ENCODE data around the gene CLEC18C.
"Not testable (repeated sequence)": the region's sequence is repeated elsewhere in the genome, so short reads cannot be mapped to it uniquely, and the experiment has no call there.

Gene CLEC18C

GRCh38 chr16:70198230-70198629, 24.6 kb downstream of the CLEC18C start:
- not testable (repeated sequence) for H3K4me3 ChIP-seq (ENCODE audit: low read length); H3K27me3 ChIP-seq (ENCODE audit: control insufficient read depth, insufficient read depth, low read length); H3K4me2 ChIP-seq (ENCODE audit: low read length); H3K4me1 ChIP-seq (ENCODE audit: control insufficient read depth, insufficient read depth, low read length); H3K9me3 ChIP-seq (replicated peaks; ENCODE audit: low read length); H3K36me3 ChIP-seq (ENCODE audit: insufficient read depth, low read length); H3K9ac ChIP-seq (ENCODE audit: low read depth, low read length)

DNA sequence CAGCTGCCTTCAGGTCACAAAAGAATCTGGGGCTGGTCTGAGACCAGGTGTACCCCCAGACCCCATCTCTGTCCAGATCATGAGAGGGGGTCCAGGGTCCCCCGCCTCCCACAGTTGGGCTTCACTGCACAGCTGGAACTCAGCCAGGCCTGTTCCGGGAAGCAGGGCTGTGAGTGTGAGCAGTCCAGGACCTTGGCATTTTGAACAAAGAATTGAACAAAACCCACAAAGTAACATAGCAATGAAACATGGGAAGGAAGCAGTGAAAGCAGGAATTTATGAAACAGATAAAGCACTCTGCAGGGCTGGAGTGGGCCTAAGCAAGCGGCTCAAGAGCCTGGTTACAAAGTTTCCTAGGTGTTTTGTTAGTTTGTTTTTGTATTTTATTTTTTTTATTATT, 25.1 kb downstream of the CLEC18C start:
- not testable (repeated sequence) for H3K4me2 ChIP-seq (ENCODE audit: low read length); H3K4me3 ChIP-seq (ENCODE audit: low read length); H3K36me3 ChIP-seq (ENCODE audit: insufficient read depth, low read length); H3K27me3 ChIP-seq (ENCODE audit: control insufficient read depth, insufficient read depth, low read length); H3K9me3 ChIP-seq (replicated peaks; ENCODE audit: low read length); H3K4me1 ChIP-seq (ENCODE audit: control insufficient read depth, insufficient read depth, low read length); H3K9ac ChIP-seq (ENCODE audit: low read depth, low read length)

GRCh38 chr16:70199170-70199569, 25.6 kb downstream of the CLEC18C start:
- H3K27me3 ChIP-seq (ENCODE audit: control insufficient read depth, insufficient read depth, low read length): not testable (repeated sequence)

DNA sequence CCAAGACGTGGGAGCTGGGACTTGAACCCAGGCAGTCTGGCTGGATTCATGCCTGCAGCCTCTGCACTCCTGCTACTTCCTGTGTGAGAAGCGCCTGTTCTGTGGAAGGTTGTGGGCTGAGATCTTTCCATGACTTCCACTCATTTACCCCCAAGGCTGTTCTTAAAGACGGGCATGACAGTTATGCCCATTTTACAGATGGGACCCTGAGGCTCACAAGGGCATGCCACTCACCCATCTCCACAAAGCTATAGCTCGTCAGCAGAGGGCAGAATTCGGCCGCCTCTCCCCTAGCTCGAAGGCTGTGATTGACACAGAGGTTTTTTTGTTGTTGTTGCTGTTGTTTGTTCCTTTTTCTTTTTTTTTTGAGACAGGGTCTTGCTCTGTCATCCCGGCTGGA, 26.5 kb downstream of the CLEC18C start:
- H3K9ac ChIP-seq (ENCODE audit: low read depth, low read length); H3K4me1 ChIP-seq (ENCODE audit: control insufficient read depth, insufficient read depth, low read length); H3K9me3 ChIP-seq (replicated peaks; ENCODE audit: low read length); H3K27me3 ChIP-seq (ENCODE audit: control insufficient read depth, insufficient read depth, low read length); H3K36me3 ChIP-seq (ENCODE audit: insufficient read depth, low read length); H3K4me2 ChIP-seq (ENCODE audit: low read length); H3K4me3 ChIP-seq (ENCODE audit: low read length): not testable (repeated sequence)

More at GRCh38 chr16:70199170-70199569, 25.6 kb downstream of the CLEC18C start:
- H3K4me3 ChIP-seq (ENCODE audit: low read length); H3K36me3 ChIP-seq (ENCODE audit: insufficient read depth, low read length); H3K4me1 ChIP-seq (ENCODE audit: control insufficient read depth, insufficient read depth, low read length); H3K4me2 ChIP-seq (ENCODE audit: low read length); H3K9ac ChIP-seq (ENCODE audit: low read depth, low read length); H3K9me3 ChIP-seq (replicated peaks; ENCODE audit: low read length): not testable (repeated sequence)

DNA sequence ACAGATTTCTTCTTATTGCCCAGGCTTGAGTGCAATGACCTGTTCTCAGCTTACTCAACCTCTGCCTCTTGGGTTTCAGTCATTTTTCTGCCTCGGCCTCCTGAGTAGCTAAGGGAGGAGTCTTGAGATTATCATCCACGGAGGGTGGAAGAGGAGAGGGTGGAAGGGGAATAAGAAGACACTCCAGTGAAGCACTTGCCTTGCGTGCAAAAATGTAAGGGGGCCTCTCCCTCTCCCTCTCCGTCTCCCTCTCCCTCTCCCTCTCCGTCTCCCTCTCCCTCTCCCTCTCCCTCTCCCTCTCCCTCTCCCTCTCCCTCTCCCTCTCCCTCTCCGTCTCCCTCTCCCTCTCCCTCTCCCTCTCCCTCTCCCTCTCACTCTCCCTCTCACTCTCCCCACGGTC, 29.9 kb downstream of the CLEC18C start:
- H3K36me3 ChIP-seq (ENCODE audit: insufficient read depth, low read length); H3K4me1 ChIP-seq (ENCODE audit: control insufficient read depth, insufficient read depth, low read length); H3K4me2 ChIP-seq (ENCODE audit: low read length); H3K4me3 ChIP-seq (ENCODE audit: low read length); H3K9me3 ChIP-seq (replicated peaks; ENCODE audit: low read length); H3K9ac ChIP-seq (ENCODE audit: low read depth, low read length); H3K27me3 ChIP-seq (ENCODE audit: control insufficient read depth, insufficient read depth, low read length): not testable (repeated sequence)

GRCh38 chr16:70204010-70204409, 30.4 kb downstream of the CLEC18C start:
- H3K9me3 ChIP-seq (replicated peaks; ENCODE audit: low read length); H3K9ac ChIP-seq (ENCODE audit: low read depth, low read length); H3K4me2 ChIP-seq (ENCODE audit: low read length); H3K4me1 ChIP-seq (ENCODE audit: control insufficient read depth, insufficient read depth, low read length); H3K36me3 ChIP-seq (ENCODE audit: insufficient read depth, low read length); H3K27me3 ChIP-seq (ENCODE audit: control insufficient read depth, insufficient read depth, low read length); H3K4me3 ChIP-seq (ENCODE audit: low read length): not testable (repeated sequence)

DNA sequence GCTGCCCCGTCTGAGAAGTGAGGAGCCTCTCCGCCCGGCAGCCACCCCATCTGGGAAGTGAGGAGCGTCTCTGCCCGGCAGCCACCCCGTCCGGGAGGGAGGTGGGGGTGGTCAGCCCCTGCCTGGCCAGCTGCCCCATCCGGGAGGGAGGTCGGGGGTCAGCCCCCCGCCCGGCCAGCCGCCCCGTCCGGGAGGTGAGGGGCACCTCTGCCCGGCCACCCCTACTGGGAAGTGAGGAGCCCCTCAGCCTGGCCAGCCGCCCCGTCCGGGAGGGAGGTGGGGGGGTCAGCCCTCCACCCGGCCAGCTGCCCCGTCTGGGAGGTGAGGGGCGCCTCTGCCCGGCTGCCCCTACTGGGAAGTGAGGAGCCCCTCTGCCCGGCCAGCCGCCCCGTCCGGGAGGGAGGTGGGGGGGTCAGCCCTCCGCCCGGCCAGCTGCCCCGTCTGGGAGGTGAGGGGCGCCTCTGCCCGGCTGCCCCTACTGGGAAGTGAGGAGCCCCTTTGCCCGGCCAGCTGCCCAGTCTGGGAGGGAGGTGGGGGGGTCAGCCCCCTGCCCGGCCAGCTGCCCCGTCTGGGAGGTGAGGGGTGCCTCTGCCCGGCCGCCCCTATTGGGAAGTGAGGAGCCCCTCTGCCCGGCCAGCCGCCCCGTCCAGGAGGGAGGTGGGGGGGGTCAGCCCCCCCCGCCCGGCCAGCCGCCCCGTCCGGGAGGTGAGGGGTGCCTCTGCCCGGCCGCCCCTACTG, 31.2 kb downstream of the CLEC18C start:
- H3K9me3 ChIP-seq (replicated peaks; ENCODE audit: low read length); H3K36me3 ChIP-seq (ENCODE audit: insufficient read depth, low read length); H3K4me1 ChIP-seq (ENCODE audit: control insufficient read depth, insufficient read depth, low read length); H3K27me3 ChIP-seq (ENCODE audit: control insufficient read depth, insufficient read depth, low read length); H3K9ac ChIP-seq (ENCODE audit: low read depth, low read length); H3K4me2 ChIP-seq (ENCODE audit: low read length); H3K4me3 ChIP-seq (ENCODE audit: low read length): not testable (repeated sequence)

- not testable (repeated sequence) for H3K9ac ChIP-seq (ENCODE audit: low read depth, low read length); H3K4me3 ChIP-seq (ENCODE audit: low read length); H3K36me3 ChIP-seq (ENCODE audit: insufficient read depth, low read length); H3K9me3 ChIP-seq (replicated peaks; ENCODE audit: low read length); H3K4me2 ChIP-seq (ENCODE audit: low read length); H3K4me1 ChIP-seq (ENCODE audit: control insufficient read depth, insufficient read depth, low read length); H3K27me3 ChIP-seq (ENCODE audit: control insufficient read depth, insufficient read depth, low read length)
Measured at GRCh38 chr16:70206382-70206781, 32.8 kb downstream of the CLEC18C start.

GRCh38 chr16:70218586-70218985, 45.0 kb downstream of the CLEC18C start:
- not testable (repeated sequence) for H3K4me1 ChIP-seq (ENCODE audit: control insufficient read depth, insufficient read depth, low read length); H3K27me3 ChIP-seq (ENCODE audit: control insufficient read depth, insufficient read depth, low read length); H3K36me3 ChIP-seq (ENCODE audit: insufficient read depth, low read length); H3K4me2 ChIP-seq (ENCODE audit: low read length); H3K9me3 ChIP-seq (replicated peaks; ENCODE audit: low read length); H3K4me3 ChIP-seq (ENCODE audit: low read length); H3K9ac ChIP-seq (ENCODE audit: low read depth, low read length)

- not testable (repeated sequence) for H3K9me3 ChIP-seq (replicated peaks; ENCODE audit: low read length); H3K4me2 ChIP-seq (ENCODE audit: low read length); H3K4me3 ChIP-seq (ENCODE audit: low read length); H3K4me1 ChIP-seq (ENCODE audit: control insufficient read depth, insufficient read depth, low read length); H3K27me3 ChIP-seq (ENCODE audit: control insufficient read depth, insufficient read depth, low read length); H3K9ac ChIP-seq (ENCODE audit: low read depth, low read length); H3K36me3 ChIP-seq (ENCODE audit: insufficient read depth, low read length)
Measured at GRCh38 chr16:70222574-70222973, 49.0 kb downstream of the CLEC18C start.

DNA sequence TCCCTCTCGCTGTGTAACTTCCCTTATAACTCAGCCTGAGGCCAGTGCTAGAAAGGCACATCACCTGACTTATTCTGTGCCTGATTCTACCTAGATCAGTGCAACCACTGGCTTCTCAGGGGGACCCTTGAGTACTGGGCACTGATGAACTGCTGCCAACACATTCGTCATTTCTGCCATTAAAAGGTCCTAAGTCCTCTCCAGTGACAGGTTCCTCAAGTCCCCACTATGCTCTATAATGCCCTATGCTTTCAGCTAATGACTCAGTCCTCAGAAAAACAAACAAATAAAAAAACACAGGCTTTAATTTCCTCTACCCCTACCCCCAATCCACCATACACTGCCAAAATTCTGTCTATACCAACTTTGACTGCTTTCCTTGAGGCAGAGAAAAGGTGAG, 49.6 kb downstream of the CLEC18C start:
- H3K9me3 ChIP-seq (replicated peaks; ENCODE audit: low read length); H3K27me3 ChIP-seq (ENCODE audit: control insufficient read depth, insufficient read depth, low read length); H3K9ac ChIP-seq (ENCODE audit: low read depth, low read length); H3K4me1 ChIP-seq (ENCODE audit: control insufficient read depth, insufficient read depth, low read length); H3K4me3 ChIP-seq (ENCODE audit: low read length); H3K36me3 ChIP-seq (ENCODE audit: insufficient read depth, low read length); H3K4me2 ChIP-seq (ENCODE audit: low read length): not testable (repeated sequence)

- not testable (repeated sequence) for H3K9ac ChIP-seq (ENCODE audit: low read depth, low read length); H3K27me3 ChIP-seq (ENCODE audit: control insufficient read depth, insufficient read depth, low read length); H3K4me3 ChIP-seq (ENCODE audit: low read length); H3K9me3 ChIP-seq (replicated peaks; ENCODE audit: low read length); H3K4me2 ChIP-seq (ENCODE audit: low read length); H3K36me3 ChIP-seq (ENCODE audit: insufficient read depth, low read length); H3K4me1 ChIP-seq (ENCODE audit: control insufficient read depth, insufficient read depth, low read length)
Measured at GRCh38 chr16:70223971-70224513, 50.5 kb downstream of the CLEC18C start.

All from skeletal muscle satellite cell (primary cell).